GM19238 (cell line): ENCODE results near the gene PPFIA3.
"Not testable (repeated sequence)": the region's sequence is repeated elsewhere in the genome, so short reads cannot be mapped to it uniquely, and the experiment has no call there.

ENCODE experiments used
- DNase-seq: peaks from one replicate; pipeline ENCODE4 v3.0.0; 2011; ENCODE audit warnings: low spot score; ENCODE audit not compliant: insufficient read length

PPFIA3 gene

GRCh38 chr19:49119411-49120324, at the start of gene PPFIA3:
Gene PPFIA3, plus strand, starts transcription at chr19:49119544. Its CDS starts 8,330 bp downstream, at chr19:49127874.
- DNase-seq, result no peak

DNA sequence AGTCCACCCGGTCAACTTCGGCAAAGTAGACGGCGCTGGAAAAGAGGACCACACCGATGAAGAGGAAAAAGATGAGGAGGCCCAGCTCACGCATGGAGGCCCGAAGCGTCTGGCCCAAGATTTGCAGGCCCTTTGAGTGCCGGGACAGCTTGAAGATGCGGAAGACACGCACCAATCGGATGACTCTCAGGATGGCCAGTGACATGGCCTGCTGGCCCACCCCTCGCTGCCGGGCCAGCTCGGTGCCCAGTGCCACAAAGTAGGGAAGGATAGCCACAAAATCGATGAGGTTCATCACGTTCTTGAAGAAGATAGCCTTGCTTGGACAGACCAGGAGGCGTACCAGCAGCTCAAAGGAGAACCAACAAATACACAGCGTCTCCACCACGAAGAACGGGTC, 48.9 kb upstream of the PPFIA3 start:
- no peak for DNase-seq

DNA sequence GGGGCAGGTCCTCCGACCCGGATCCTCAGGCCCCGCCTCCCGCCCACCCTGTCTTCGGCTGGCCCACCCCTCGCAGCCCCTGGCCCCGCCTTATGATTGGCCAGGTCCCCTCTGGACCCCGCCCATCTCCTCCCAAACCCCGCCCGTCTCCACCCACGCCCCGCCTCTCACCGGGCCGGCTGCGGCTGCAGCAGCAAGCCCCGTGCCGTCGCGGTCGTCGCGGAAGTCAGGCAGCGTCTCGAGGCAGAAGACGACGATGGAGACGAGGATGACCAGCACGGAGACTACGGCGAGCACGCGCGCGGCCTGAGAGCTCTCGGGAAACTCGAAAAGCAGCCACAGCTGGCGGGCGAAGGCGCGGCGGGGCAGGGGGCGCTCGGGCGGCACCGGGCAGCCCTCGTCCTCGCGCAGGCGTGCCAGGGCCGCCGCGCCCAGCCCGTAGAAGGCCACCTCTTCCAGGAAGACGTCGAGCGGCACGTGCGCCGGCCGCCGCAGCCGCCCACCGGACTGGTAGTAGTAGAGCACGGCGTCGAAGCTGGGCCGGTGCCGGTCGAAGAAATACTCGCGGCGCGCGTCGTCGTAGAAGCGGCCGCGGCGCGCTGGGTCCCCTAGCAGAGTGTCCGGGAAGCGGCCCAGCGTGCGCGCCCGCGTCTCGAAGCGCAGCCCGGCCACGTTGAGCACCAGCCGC, 47.3 kb upstream of the PPFIA3 start:
- no peak for DNase-seq

- DNase-seq, result no peak
Measured at GRCh38 chr19:49073514-49074378, 45.6 kb upstream of the PPFIA3 start.

DNA sequence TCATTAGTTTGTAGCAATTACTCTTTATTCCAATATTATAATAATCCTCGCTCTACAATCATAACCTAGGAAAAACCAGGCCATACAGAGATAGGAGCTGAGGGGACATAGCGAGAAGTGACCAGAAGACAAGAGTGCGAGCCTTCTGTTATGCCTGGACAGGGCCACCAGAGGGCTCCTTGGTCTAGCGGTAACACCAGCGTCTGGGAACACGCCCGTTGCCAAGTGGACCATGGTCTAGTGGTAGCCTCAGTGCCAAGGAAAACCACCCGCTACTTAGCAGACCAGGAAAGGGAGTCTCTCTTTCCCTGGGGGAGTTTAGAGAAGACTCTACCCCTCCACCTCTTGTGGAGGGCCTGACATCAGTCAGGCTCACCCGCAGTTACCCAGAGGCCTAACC, 44.5 kb upstream of the PPFIA3 start:
- not testable (repeated sequence) for DNase-seq

GRCh38 chr19:49080392-49080791, 39.0 kb upstream of the PPFIA3 start:
- DNase-seq, result no peak

DNA sequence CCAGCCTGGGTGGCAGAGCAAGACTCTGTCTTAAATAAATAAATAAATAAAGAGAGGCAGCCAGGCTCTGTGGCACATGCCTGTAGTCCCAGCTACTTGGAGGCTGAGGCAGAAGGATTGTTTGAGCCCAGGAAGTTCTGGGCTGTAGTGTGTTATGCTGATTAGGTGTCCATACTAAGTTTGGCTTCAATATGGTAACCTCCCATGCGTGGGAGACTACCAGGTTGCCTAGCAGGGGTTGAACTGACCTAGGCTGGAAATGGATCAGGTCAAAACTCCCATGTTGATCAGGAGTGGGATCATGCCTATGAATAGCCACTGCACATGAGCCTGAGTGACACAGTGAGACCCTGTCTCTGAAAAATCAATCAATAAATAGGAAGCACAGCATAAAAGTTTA, 38.1 kb upstream of the PPFIA3 start:
- no peak for DNase-seq

- no peak for DNase-seq
Measured at GRCh38 chr19:49084206-49085019, 34.9 kb upstream of the PPFIA3 start.

DNA sequence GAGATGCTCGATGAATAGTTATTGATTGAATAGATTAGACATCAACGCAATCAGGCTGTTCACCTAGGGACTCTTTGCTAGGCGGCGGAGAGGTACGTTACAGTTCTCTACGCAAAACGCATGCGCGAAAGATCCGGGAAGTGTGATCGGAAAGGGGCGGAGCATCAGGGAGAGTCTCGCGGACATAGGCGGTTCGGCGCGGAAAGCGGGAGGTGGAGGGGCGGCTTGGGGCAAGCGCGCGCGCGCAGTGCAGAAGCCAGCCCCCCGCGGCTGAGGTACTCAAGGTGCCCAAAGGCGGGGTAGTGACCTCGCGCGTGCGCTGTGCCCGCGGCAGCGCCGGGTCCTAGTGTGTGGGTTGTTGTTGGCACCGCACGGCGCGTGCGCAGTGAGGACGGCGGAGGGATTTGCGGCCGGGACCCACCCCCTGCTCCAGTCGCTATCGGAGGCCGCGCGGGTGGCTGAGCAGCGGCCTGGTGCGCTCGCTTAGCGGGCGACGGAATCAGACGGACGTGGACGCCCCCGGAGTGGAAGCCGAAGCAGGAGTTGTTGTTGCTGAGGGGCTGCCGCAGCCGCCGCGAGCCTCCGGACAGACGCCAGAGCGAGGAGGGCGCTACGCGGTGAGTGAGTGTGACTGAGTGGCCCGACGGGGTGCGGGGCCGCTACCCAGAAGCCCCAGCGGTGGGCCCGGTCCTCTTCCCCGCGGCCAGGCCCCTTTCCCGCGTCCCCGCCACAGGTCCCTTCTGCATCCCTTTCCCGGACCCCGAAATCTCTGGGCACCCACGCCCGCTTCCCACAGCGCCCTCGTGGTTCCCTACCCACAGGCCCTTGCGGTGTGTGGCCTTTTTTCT, 34.1 kb upstream of the PPFIA3 start, which contains the start of gene SNRNP70:
SNRNP70 (plus strand) TSS at position 432 of the 848 bp plus-strand sequence. CDS start 964 bp downstream, outside the sequence.
- DNase-seq, result peak; percentile 98

GRCh38 chr19:49085868-49086232, 33.5 kb upstream of the PPFIA3 start:
- DNase-seq, result no peak

GRCh38 chr19:49086296-49086695, 33.0 kb upstream of the PPFIA3 start:
- no peak for DNase-seq

DNA sequence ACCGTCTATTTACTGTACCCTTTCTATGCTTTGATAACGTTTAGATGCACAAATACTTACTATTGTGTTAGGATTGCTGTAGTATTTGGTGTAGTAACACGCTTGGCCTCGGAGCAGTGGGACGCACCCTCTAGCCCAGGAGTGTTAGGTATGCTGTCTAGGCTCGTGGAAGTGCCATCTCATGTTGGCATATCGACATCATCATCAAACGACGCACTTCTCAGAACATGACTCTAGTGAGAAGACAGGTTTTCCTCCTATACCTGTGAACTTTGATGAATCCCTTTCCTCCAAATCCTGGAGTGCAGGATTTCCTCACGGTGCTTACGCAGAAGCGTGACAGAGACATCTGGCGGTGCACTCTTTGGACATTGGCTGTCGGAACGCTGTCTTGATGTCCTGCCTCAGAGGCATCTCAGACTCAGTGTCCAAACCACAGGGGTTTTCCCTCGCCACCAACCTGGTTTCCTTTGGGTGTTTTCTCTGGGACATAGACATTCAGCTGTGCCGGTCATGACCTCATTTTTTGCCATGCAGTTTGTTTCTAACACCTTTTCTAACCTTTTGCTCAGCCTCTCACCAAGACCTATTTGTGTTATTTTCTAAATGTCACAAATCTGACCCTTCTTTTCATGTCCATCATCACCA, 27.8 kb upstream of the PPFIA3 start:
- DNase-seq, result no peak

DNA sequence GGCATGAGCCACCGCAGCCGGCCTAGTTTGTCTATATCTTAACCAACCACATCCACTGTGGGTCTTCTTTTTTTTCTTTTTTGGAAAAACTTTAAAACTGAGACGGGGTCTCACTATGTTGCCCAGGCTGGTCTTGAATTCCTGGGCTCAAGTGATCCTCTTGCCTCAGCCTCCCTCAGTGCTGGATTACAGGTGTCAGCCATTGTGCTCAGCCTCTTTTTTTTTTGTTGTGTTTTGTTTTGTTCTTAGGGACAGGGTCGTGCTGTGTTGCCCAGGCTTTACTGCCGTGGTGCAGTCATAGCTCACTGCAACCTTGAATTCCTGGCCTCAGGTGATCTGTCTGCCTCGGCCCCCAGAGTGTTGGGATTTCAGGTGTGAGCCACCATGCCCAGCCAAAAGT, 26.7 kb upstream of the PPFIA3 start:
- DNase-seq, result no peak

- no peak for DNase-seq
Measured at GRCh38 chr19:49094505-49095482, 24.6 kb upstream of the PPFIA3 start.

DNA sequence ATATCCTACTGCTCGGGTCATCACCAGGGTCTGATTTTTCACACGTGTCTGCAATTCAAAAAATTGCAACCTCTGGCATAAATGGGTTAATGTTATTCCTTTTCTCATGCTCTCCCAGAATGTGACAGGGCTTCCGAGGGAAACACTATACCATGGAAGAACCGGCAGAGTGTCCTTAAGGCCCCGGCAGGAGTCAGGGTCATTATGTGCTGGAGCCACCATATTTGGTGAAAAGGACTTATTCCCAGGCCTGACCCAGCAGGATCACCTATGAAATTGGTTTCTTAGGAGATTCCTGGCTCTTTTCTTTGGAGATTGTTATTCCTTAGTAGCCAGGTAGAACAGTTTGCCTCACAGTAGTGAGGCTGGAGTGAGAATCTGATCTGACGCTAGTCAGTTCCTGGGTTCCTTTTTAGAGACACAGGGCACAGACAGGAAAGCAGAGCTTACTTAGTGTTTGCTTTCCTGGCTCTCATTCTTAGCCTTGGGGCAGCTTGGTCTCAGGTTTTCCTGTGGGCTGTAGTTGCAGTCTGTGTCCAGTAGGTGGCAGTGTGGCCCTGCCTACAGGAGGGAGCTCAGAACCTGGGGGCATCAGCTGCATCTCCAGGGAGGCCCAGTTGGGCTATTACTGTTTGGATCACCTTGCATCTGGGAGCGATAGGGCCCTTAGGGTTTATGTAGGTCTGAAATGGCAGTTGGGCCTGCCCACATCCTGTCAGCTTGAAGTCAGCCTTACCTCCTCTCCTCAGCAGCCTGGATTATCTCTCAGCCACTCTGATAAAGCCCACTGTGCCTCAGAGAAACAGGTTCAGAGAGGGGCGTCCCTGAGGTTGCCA, 21.7 kb upstream of the PPFIA3 start:
- peak; percentile 79 for DNase-seq

DNA sequence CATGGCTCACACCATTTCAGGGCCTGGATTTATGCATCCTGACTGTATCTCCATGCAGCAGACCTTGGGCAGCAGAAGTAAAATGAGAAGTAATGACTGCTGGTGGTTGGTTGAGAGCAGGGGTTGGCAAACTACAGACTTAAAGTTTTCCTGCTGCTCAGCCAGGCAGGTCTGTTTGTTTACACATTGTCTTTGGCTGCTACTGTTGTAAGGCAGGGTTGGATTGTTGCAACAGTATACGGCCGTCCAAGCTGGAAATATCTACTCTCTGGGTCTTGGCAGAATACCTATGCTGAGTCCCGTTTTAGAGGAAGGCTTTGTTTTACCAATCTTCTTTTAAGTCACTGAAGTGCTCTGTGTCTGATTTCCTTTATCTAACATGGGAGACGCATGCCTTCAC, 20.5 kb upstream of the PPFIA3 start:
- no peak for DNase-seq

DNA sequence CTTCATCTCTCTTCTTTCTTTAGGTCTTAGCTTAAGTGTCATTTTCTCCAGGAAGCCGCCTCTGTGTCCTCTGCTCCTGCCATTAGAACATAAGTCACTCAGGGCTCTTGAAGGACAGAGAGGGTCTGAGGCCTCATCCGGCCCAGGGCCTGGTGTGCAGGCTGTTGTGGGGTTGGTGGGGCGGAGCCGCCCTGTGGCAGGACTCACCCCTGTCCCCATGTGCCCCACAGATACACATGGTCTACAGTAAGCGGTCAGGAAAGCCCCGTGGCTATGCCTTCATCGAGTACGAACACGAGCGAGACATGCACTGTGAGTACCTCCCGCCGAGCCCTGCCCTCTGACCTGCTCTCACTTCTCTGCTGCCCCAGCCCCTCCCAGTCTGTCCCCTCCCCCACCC, 18.2 kb upstream of the PPFIA3 start:
- DNase-seq, result no peak
